HG03342 (cell line): ENCODE results near the gene KSR1.
"Not testable (repeated sequence)": the region's sequence is repeated elsewhere in the genome, so short reads cannot be mapped to it uniquely, and the experiment has no call there.

Experiments used
- ATAC-seq: cut with Tn5 transposase; IDR thresholded peaks from one replicate; pipeline ENCODE4 v1.9.1; 2021; ENCODE audit warnings: mild to moderate bottlenecking, moderate library complexity; ENCODE audit not compliant: unreplicated experiment

KSR1 gene

GRCh38 chr17:27651411-27652345 is 195.4 kb downstream of the KSR1 start:
- no peak for ATAC-seq

- not testable (repeated sequence) for ATAC-seq
These were observed 197.3 kb downstream of the KSR1 start for GRCh38 chr17:27653449-27653971.

GRCh38 chr17:27654136-27654535 is 197.9 kb downstream of the KSR1 start:
- no peak for ATAC-seq

- peak; percentile 85 for ATAC-seq
These were observed 198.6 kb downstream of the KSR1 start for GRCh38 chr17:27654654-27655524.

DNA sequence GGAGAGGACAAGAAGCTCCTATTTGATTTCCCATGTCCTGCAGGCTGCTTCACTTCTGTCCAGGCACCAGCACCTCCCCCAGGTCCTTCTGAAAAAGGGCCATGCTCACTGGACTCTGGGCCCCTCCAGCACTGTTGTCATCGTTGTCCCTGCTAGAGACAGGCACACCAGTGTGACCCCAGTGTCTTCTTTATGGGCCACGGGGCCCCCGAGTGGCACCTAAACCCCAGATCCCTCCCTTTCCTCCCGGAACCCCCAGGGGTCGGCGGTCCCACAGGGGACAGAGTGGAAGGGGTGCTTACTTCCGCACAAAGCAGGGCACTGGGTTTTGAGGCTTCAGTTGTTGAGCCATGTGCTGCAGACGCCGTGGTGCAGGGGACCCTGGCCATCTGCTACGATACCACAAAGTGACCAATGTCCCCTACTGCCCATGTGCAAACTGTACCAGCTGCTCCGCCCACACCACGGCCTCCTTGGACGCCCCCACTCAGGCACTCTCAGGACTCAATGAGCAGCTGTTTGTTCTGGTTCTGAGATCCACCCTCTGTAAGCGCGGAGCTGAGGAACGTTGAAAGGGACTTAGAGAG is 199.4 kb downstream of the KSR1 start:
- not testable (repeated sequence) for ATAC-seq

- not testable (repeated sequence) for ATAC-seq
These were observed 200.4 kb downstream of the KSR1 start for GRCh38 chr17:27656620-27657019.

GRCh38 chr17:27657620-27658019 is 201.4 kb downstream of the KSR1 start:
- ATAC-seq: no peak

DNA sequence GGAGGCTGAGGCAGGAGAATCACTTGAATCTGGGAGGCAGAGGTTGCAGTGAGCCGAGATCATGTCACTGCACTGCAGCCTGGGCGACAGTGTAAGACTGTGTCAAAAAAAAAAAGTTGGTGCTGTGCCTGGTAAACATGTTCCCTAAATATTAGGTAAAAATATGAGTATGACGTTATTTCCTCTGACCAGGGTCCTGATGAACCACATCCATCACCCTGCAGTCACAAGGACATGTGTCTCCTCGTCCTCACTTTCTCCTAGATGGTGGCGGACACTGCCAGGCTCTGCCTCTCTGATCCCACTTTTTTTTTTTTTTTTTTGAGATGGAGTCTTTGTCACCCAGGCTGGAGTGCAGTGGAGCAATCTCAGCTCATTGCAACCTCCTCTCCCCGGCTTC is 203.4 kb downstream of the KSR1 start:
- no peak for ATAC-seq

- no peak for ATAC-seq
These were observed 204.2 kb downstream of the KSR1 start for GRCh38 chr17:27660436-27660835.

DNA sequence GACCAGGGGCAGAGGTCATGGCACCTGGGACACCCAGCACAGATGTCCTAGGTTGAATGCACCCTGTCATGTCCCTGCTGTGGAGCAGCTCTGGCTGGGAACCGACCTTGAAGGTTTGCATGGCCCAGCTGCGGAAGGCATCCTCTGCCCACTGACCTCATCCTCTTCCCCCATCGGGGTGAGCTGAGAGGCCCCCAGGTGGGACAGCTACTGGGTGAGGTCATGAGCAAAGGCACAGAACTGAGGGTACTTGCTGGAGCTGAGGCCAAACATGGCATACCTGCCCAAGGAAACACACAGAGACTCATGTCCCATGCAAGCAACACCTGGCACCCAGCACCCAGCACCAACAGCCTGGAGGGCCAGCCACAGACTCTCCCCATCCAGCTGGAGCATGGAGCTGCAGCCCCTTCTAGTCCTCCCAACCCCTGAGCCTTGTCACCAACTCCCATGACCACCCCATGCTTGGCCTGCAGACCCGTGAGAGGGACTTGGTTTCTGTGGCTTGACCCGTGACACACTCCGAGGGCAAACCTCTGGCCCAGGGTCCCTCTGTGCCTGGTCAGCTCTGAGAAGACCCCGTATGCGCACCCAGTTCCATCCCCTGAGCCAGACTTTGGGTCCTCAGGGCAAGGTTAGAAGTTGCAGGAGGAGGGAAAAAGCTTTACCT is 207.8 kb downstream of the KSR1 start:
- no peak for ATAC-seq

GRCh38 chr17:27664606-27664965 is 208.3 kb downstream of the KSR1 start:
- ATAC-seq: no peak

DNA sequence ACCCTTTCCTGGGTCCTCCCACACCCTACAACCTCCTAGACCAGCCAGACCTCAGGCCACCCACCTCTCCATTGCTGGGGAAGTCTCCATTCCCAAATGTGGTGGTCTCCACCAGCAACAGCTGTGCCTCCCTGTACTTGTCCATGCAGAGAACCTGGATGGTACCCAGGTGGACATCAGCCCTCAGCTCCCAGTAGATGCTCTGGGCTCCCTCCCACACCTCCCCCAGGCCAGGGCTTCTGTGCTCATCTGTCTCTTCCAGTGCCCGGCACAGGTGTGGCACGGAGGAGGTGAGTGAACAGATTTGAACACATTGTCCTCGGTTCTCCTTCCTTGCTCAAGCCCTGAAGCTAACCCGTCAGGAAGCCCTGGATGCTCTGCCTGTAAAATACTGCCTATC is 209.3 kb downstream of the KSR1 start:
- ATAC-seq: no peak

DNA sequence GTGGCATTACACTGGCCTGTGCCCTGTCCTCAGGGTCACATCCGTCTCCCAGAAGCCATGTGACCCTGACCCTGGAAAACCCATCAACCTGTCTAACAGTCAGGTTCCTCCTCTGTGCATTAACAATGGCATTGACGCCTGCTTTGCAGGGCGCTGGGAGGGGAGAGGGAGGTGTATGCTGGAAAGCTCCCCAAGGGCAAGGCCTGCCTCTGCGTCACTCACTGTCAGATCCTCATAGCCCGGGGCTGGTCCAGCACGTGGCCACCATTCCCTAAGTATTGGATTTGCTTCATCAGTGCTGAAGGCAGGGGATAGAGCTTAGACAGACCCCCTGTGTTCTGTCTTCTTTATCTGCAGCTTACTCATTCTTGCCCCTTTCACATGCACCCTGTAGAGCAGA is 210.0 kb downstream of the KSR1 start:
- not testable (repeated sequence) for ATAC-seq

- ATAC-seq: no peak
These were observed 210.7 kb downstream of the KSR1 start for GRCh38 chr17:27666831-27667560.

DNA sequence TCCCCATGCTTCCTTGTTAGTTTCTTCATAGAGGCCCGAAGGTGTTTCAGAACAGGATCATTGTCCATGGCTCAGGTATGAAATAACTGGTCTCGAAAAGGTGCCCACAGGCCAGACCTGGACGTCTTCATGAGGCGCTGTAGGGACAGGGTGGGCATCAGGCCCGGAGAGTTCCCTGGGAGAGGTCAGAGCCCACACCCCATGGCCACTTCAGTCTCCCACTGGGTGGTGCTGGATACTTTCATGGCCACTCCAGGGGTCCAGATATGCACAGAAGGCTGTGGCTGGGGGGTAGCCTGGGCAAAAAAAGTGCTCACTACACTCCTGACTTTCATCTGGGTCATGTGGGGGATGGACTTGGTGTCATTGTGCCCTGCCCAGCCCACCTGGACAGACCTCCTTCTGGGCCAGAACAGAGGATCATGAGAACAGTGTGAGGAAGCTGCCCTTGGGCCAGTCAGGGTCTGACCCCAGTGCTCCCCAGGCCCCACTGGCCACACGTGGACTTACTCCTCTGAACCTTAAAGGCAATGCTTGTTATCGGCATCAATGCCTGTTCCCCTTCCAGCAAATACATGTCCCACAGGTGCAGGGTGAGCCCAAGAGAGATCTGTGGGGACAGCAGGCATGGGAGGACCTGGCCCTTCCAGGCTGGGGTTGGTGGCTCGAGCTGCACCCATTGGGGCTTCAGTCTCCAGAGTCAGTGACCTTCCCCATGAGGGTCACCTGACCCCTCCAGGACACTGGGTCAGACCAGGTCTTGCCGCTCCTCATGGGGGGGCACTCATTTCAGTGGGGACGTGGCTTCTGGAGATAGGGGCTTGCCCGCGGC is 211.6 kb downstream of the KSR1 start:
- ATAC-seq: no peak

GRCh38 chr17:27668488-27668823 is 212.2 kb downstream of the KSR1 start:
- ATAC-seq: no peak

DNA sequence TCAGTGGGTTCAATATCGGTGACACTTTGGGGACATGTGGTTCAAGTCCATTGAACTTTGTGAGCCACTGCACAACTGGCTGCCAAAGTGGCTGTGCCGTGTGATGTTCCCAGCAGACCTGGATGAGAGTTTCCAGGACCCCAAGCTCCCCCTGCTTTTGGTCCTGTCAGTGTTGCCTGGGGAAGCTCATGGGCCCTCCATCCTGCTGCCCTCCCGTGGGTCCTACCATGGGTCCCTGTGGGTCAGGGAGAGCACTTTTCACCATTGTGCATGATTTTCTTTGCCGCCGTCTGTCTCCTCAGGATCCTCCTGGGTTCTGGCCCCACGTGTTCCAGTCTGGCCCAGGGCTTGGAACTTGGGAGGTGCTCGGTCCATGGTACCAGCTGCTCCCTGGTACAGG is 212.9 kb downstream of the KSR1 start:
- no peak for ATAC-seq

DNA sequence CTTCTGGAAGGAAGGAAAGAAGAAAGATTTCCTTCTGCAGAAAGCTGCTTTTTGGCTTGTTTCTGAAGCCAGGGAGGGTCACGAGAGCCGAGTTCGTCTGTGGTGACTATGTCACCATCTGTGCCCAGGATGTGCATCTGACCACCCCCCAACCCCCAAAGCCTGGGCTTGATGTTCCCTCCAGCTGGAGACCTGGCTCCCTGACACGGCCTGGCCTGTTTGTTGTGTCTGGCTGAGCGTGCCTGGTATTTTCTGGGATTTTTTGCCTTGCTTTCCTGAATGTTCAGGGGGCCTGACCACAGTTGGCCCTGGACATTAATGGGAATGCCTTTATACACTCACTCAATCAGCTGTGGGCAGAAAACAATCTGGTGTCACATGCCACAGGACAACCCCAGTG is 213.6 kb downstream of the KSR1 start:
- no peak for ATAC-seq
